PC-3 (cell line): Measurements from ENCODE around the gene MED13. TPM values are rescaled to one million over a fixed set of nuclear protein-coding genes. Genes with fewer than 3 reads are reported as not detected.

ENCODE experiments used
- ATAC-seq: fragments of 200-7000 bp; cut with Tn5 transposase; 2 replicates; pipeline ENCODE4 v1.9.1; 2020; ENCODE audit warnings: mild to moderate bottlenecking, moderate library complexity
- BruUV-seq: library from RNA; stranded (reverse); fragments of 400-500 nt; replicated peaks from 2 replicates; lab custom pipeline; 2021; lab: Mats Ljungman, UMichigan
- CTCF ChIA-PET: fragments of 300-600 bp; sonication (Branson Sonifier 250); formaldehyde crosslinking; loops from one replicate; lab custom pipeline; 2022; ENCODE audit warnings: antibody characterized with exemption; lab: Charles Lee
- POLR2A ChIA-PET: fragments of 300-600 bp; sonication (Branson Sonifier 250); formaldehyde crosslinking; loops from one replicate; lab custom pipeline; 2022; ENCODE audit warnings: antibody characterized with exemption; ENCODE audit not compliant: unreplicated experiment; lab: Charles Lee
- DNase-seq: peaks from one replicate; pipeline ENCODE4 v3.0.0-alpha.2; 2015
- H2AFZ ChIP-seq: fragments of 300-600 bp; sonication (generic); 2 replicates; pipeline ENCODE4 v1.6.0; 2016; ENCODE audit warnings: antibody characterized with exemption, low read length
- H3F3A ChIP-seq: fragments of 300-600 bp; sonication (generic); one replicate; pipeline ENCODE4 v1.6.0; 2017; ENCODE audit warnings: antibody characterized with exemption, low read length, control low read depth, mild to moderate bottlenecking; ENCODE audit not compliant: unreplicated experiment
- H3K27ac ChIP-seq: fragments of 300-600 bp; sonication (generic); 2 replicates; pipeline ENCODE4 v1.5.1; 2016; ENCODE audit warnings: mild to moderate bottlenecking, low read length
- H3K27me3 ChIP-seq: fragments of 300-600 bp; sonication (generic); 2 replicates; pipeline ENCODE4 v1.6.1; 2016; ENCODE audit warnings: low read length, mixed read lengths
- H3K36me3 ChIP-seq: fragments of 300-600 bp; sonication (generic); 2 replicates; pipeline ENCODE4 v1.6.1; 2016; ENCODE audit warnings: low read depth, mixed run types, low read length, mixed read lengths
- H3K4me1 ChIP-seq: fragments of 300-600 bp; sonication (generic); 2 replicates; pipeline ENCODE4 v1.5.1; 2016; ENCODE audit warnings: low read length; ENCODE audit not compliant: insufficient read depth
- H3K4me2 ChIP-seq: fragments of 300-600 bp; sonication (generic); 2 replicates; pipeline ENCODE4 v1.6.0; 2016; ENCODE audit warnings: low read length
- H3K4me3 ChIP-seq: fragments of 300-600 bp; sonication (generic); 2 replicates; pipeline ENCODE4 v1.5.1; 2016; ENCODE audit warnings: mild to moderate bottlenecking, low read length, mixed read lengths
- H3K79me2 ChIP-seq: fragments of 300-600 bp; sonication (generic); 2 replicates; pipeline ENCODE4 v1.6.1; 2017; ENCODE audit warnings: low read length, mixed read lengths
- H3K9ac ChIP-seq: fragments of 300-600 bp; sonication (generic); 2 replicates; pipeline ENCODE4 v1.6.0; 2016; ENCODE audit warnings: mild to moderate bottlenecking, low read length
- H3K9me2 ChIP-seq: fragments of 300-600 bp; sonication (generic); replicated peaks from 2 replicates; pipeline ENCODE4 v1.6.1; 2016; ENCODE audit warnings: mixed run types, low read length, mixed read lengths
- H3K9me3 ChIP-seq: fragments of 300-600 bp; sonication (generic); 2 replicates; pipeline ENCODE4 v1.6.1; 2016; ENCODE audit warnings: low read length, mixed read lengths
- H4K20me1 ChIP-seq: fragments of 300-600 bp; sonication (generic); 2 replicates; pipeline ENCODE4 v1.6.1; 2016; ENCODE audit warnings: low read length, mixed read lengths
- CTCF ChIP-seq: fragments of 300-600 bp; sonication (generic); conservative IDR thresholded peaks from 2 replicates; pipeline ENCODE4 v1.5.1; 2017; ENCODE audit warnings: antibody characterized with exemption, low read depth, mild to moderate bottlenecking, low read length
- EZH2 ChIP-seq: fragments of 300-600 bp; sonication (generic); IDR thresholded peaks from one replicate; pipeline ENCODE4 v1.6.1; 2017; ENCODE audit warnings: antibody characterized with exemption, mild to moderate bottlenecking, low read length; ENCODE audit not compliant: unreplicated experiment
- EZH2phosphoT487 ChIP-seq: fragments of 300-600 bp; sonication (generic); IDR thresholded peaks from 2 replicates; pipeline ENCODE4 v1.6.1; 2018; ENCODE audit warnings: mild to moderate bottlenecking, antibody characterized with exemption, low read length, borderline replicate concordance
- intact Hi-C: fragments of 100-400 bp; cut with micrococcal nuclease; formaldehyde crosslinking; loops from 2 replicates; pipeline ENCODE4 v1.9.0; 2023
- total RNA-seq: library from RNA; depleted of rRNA; stranded (reverse); fragments of >200 nt; gene quantifications from 2 replicates; pipeline ENCODE4 v1.2.3, GENCODE V29; 2014

MED13 gene
- total RNA-seq, 1 experiment from 2014 or later = 36.8 TPM

DNA sequence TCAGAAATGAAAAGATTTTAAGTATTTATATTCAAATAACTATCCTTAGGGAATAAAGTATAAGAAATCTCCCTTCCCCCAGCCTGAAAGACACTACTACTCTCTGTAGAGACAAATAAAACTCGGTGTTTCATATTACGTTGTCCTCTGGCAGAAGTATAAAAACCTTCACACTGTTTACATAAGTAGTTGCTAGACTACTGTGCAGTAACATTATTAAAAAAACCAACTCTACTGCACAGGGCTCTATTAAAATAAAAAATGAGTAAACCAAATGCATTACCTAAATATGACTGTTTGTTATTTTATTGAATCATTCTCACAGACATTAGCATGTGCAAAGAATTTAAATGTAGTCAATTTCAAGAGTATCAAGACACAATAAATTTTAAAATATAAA lies 67.4 kb downstream of the MED13 start:
- H3K4me2 ChIP-seq = no peak overlapping the region

DNA sequence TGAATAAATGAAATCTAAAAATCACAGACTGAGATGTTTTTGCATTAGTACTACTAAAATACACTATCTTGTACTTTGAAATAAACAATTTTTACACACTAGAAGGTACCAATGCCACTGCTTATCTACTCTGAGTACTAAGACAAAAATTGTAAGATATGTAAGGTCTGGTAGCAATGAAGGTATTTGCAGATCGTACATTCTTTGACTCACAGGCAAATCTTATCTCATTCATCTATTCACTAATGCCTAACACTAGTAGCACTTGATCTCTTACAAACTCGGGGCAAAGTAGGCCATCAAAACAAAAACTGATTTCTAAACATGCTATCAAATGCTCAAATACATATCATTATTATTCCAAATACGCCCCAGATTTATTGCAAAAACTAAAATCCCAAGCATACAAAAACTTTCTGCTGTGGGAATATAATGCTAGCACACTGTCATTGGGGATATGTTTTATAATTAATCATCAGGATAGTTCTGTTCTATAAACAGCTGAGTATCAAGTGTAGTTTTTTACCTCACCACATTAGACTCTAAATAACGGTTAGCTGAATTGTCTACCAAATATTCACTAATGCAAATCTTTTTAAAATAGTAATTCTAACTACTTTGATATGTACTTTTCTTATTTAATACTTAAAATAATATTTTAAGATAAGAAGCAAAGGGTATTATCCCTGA lies 68.0 kb downstream of the MED13 start:
- no peak for DNase-seq
- H3K9me2 ChIP-seq = no peaks in the 10 kb centered on the region
- H3K79me2 ChIP-seq = peaks cover 40% of the 10 kb centered on the region
- ATAC-seq = no peak
- H4K20me1 ChIP-seq = peaks cover 8% of the 10 kb centered on the region; the same call in 1 of the 2 replicates
- peaks cover 25% of the 10 kb centered on the region for H3K36me3 ChIP-seq
- no peaks in the 10 kb centered on the region for H3K9me3 ChIP-seq
- no TSS peak for BruUV-seq
- intact Hi-C loops = loop anchor here (5.0 kb wide), 2 partner anchors 55 to 110 kb away; no protein-coding TSS in a partner anchor
- no peak overlapping the region for H2AFZ ChIP-seq
- H3F3A ChIP-seq = no peaks in the 10 kb centered on the region
- no peak for TF ChIP-seq EZH2
- TF ChIP-seq CTCF = no peak
- no peak for TF ChIP-seq EZH2phosphoT487
- H3K27ac ChIP-seq = peak overlapping the region; percentile 33
- CTCF ChIA-PET = no interaction called here
- no peak overlapping the region for H3K4me3 ChIP-seq
- H3K4me1 ChIP-seq = peaks cover 14% of the 10 kb centered on the region
- POLR2A ChIA-PET = no interaction called here
- H3K4me2 ChIP-seq = peak overlapping the region; percentile 17
- peak overlapping the region; percentile 19 for H3K9ac ChIP-seq
- no peaks in the 10 kb centered on the region for H3K27me3 ChIP-seq

More for the DNA sequence above, 67.4 kb downstream of the MED13 start:
- BruUV-seq = no TSS peak
- DNase-seq = peak; percentile 83
- H3K4me1 ChIP-seq = peaks cover 14% of the 10 kb centered on the region
- peak overlapping the region; percentile 19; the same call in 1 of the 2 replicates for H3K9ac ChIP-seq
- H3K9me3 ChIP-seq = no peaks in the 10 kb centered on the region
- no peaks in the 10 kb centered on the region for H3F3A ChIP-seq
- H2AFZ ChIP-seq = no peak overlapping the region
- no peaks in the 10 kb centered on the region for H3K9me2 ChIP-seq
- intact Hi-C loops = loop anchor here (5.0 kb wide), 2 partner anchors 55 to 110 kb away; no protein-coding TSS in a partner anchor
- no peak overlapping the region for H3K4me3 ChIP-seq
- peaks cover 20% of the 10 kb centered on the region for H3K36me3 ChIP-seq
- ATAC-seq = peak; percentile 99
- ChIA-PET CTCF (interaction anchor here (1.2 kb wide), 1 partner anchor 112 kb away, joined by 3 read pairs; no protein-coding TSS in a partner anchor), POLR2A (interaction anchor here (0.7 kb wide), 1 partner anchor 40 kb away, joined by 23 read pairs; no protein-coding TSS in a partner anchor)
- H3K79me2 ChIP-seq = peaks cover 43% of the 10 kb centered on the region
- TF ChIP-seq CTCF (no peak), EZH2phosphoT487 (no peak), EZH2 (no peak)
- no peaks in the 10 kb centered on the region for H3K27me3 ChIP-seq
- H3K27ac ChIP-seq = peak overlapping the region; percentile 86
- peaks cover 8% of the 10 kb centered on the region; the same call in 1 of the 2 replicates for H4K20me1 ChIP-seq

DNA sequence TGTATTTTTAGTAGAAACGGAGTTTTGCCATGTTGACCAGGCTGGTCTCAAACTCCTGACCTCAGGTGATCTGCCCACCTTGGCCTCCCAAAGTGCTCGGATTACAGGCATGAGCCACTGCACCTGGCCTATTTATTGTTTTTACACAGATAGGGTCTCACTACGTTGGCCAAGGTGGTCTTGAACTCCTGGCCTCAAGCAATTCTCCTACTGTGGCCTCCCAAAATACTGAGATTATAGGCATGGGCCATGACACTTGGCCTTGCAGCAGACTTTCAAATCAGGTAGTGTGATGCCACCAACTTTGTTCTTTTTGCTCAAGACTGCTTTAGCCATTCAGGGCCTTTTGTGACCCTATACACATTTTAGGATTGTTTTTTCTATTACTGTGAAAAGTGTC lies 75.6 kb downstream of the MED13 start:
- no TSS peak for BruUV-seq
- Histone ChIP-seq H2AFZ (no peak overlapping the region), H3K4me3 (no peak overlapping the region), H4K20me1 (no peaks in the 10 kb centered on the region), H3K36me3 (peaks cover 45% of the 10 kb centered on the region), H3K9ac (no peak overlapping the region), H3K79me2 (no peaks in the 10 kb centered on the region), H3K4me1 (0 out of 2 replicates have a peak, but pooled peaks cover 4% of the 10 kb centered on the region), H3K9me2 (no peaks in the 10 kb centered on the region), H3K27me3 (no peaks in the 10 kb centered on the region), H3F3A (no peaks in the 10 kb centered on the region), H3K9me3 (no peaks in the 10 kb centered on the region), H3K27ac (no peak overlapping the region), H3K4me2 (no peak overlapping the region)
- no peak for TF ChIP-seq CTCF
- TF ChIP-seq EZH2phosphoT487 = no peak
- TF ChIP-seq EZH2 = no peak
- ChIA-PET POLR2A (no interaction called here), CTCF (no interaction called here)
- intact Hi-C loops = no loop called here
- DNase-seq (no peak), ATAC-seq (no peak)
